GM19193 (cell line): ENCODE measurements around the gene BARD1.

Experiments used
- POLR2A ChIP-seq: IDR thresholded peaks from 4 replicates; pipeline ENCODE4 v1.6.1; 2011; ENCODE audit not compliant: insufficient read depth, insufficient read length; ENCODE audit errors: extremely low read depth

BARD1 gene

GRCh38 chr2:214796911-214797310 is 12.6 kb downstream of the BARD1 start:
- no peak for TF ChIP-seq POLR2A

DNA sequence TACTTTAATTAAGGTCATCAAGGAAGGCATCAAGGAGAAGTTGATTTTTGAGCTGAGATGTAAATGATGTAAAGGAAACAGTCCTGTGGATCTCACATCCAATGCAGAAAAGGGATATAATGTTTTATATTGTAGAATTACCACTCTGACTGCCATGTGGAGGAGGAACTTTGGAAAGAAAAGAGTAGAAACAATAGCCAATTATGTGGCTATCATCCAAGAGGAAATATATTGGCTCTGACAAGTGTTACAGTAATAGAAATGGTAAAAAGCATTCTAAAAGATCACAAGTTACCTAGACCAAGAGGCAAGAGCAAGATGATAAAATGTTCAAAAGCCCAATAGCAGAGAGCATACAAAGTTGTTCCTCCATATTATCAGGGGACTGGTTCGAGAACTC is 26.8 kb downstream of the BARD1 start:
- no peak for TF ChIP-seq POLR2A

DNA sequence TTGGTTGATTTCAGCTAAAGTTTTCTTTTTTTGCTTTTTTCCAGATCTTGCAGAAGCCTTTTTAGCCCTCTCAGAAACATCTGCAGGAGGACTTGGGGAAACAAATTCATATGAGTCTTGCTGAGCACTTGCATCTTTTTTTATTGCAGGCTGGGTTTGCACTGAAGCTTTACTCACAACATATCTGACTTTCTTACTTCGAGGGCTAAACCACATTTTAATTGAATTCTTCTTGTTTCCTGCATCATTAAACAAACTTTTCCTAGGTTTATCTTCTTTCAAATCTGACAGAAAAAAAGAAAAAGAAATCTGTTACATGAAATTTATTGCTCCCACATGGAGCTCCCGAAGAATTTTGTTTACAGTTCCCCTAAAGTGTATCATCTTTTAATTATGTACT is 28.3 kb downstream of the BARD1 start:
- TF ChIP-seq POLR2A = no peak

GRCh38 chr2:214775971-214776370 is 33.5 kb downstream of the BARD1 start:
- no peak for TF ChIP-seq POLR2A

DNA sequence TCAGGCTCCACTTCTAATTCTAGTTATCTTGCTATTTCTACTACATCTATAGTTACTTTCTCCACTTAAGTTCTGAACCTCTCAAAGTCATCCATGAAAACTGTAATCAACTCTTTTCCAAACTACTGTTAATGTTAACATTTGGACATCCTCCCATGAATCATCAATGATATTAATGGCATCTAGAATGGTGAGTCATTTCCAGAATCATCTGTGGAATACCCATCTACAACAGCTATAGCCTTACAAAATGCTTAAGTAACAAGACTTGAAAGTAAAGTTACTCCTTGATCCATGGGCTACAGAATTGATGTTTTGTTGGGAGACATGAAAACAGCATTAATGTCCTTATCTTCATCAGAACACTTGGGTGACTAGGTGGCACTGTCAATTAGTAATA is 35.4 kb downstream of the BARD1 start:
- TF ChIP-seq POLR2A = no peak

GRCh38 chr2:214772443-214773015 is 37.0 kb downstream of the BARD1 start:
- no peak for TF ChIP-seq POLR2A

DNA sequence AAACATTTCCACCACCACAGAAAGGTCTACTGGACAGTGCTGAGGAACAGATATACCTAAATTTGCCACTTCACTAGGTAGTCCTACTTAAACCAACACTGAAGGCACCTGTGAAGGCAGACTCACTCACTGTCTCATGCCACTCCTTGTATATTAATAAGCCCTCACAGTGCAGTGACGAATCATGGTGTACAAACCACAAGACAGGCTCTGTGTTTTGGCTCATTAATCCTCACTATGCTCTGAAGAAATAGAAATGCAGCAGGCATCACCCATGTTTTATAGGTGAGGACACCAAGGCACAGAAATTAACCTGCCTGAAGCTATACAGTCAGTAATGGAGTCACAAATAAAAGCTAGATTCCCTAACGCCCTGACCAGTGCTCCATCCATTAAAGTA is 44.3 kb downstream of the BARD1 start:
- no peak for TF ChIP-seq POLR2A

DNA sequence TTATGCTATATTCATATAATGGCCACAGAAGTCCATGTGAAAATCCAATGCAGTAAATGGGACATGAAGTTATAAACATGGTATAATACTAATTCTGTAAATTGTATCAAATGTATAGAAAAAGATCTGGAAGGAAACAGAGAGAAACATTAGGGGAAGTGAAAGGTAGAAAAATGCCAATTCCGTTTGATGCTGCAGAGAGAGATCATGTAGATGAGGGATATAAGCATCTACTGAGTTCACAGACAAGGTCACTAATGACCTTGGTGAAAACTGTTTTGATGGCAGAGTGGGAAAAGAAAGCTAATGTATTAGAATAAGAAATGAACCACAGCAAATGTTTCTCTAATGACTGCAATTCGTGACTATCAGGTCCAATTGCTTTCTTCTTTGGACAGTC is 56.0 kb downstream of the BARD1 start:
- no peak for TF ChIP-seq POLR2A

- no peak for TF ChIP-seq POLR2A
These were observed 59.0 kb downstream of the BARD1 start for GRCh38 chr2:214750529-214750928.

GRCh38 chr2:214747992-214748391 is 61.5 kb downstream of the BARD1 start:
- no peak for TF ChIP-seq POLR2A

DNA sequence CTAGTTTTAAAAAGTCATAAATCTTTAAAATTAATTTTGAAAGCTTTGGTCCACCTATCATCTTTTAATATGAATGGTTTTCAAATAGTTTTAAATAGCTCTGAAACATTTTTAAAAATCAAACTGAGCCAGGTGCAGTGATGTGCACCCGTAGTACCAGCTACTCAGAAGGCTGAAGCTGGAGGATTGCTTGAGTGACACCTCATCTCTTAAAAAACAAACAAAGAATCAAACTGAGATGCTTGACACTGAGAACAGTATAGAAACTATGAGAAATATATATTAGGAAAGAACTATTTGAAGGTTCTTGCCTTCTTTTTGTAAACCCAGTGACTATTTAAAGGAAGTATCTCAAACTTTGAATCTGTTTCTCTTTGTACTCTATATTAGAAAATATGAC is 67.4 kb downstream of the BARD1 start:
- no peak for TF ChIP-seq POLR2A

- TF ChIP-seq POLR2A = no peak
These were observed 68.6 kb downstream of the BARD1 start for GRCh38 chr2:214740867-214741395.

- TF ChIP-seq POLR2A = no peak
These were observed 72.3 kb downstream of the BARD1 start for GRCh38 chr2:214737188-214737587.

GRCh38 chr2:214730800-214731407 is 78.6 kb downstream of the BARD1 start:
- TF ChIP-seq POLR2A = no peak

- TF ChIP-seq POLR2A = no peak
These were observed 79.2 kb downstream of the BARD1 start for GRCh38 chr2:214730248-214730647.

DNA sequence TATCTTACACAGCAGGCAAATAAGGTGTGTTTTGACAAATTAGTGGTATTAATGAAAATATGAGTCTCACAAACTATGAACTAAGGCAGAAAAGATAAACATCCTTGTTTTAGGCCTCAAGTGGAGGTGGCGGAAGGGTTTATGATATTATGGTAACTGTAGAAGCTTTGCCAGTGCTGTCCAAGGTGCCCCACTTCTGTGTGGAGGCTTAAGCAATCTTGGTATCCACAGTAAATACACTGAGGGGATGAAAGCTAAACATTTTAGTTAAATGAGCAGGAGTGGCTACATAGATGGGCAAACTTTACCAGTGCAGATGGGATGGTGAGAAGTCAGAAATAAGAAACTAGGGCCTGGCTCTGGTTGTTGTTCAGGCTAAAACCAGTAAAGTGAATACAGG is 84.7 kb downstream of the BARD1 start:
- TF ChIP-seq POLR2A = no peak
